AG04449 (cell line): Measurements from ENCODE around the gene EML4.
"Not testable (repeated sequence)": the region's sequence is repeated elsewhere in the genome, so short reads cannot be mapped to it uniquely, and the experiment has no call there.

ENCODE experiments used
- CTCF ChIA-PET: fragments of 350-600 bp; formaldehyde crosslinking; extraction: SDS; loops from one replicate; lab custom pipeline; 2021; ENCODE audit warnings: antibody characterized with exemption; lab: Yijun Ruan, JAX
- POLR2A ChIA-PET: fragments of 400-600, 350-600 bp; formaldehyde crosslinking; extraction: SDS; loops from one replicate; lab custom pipeline; 2020; ENCODE audit warnings: antibody characterized with exemption, inconsistent platforms; lab: Yijun Ruan, JAX
- DNase-seq: peaks from one replicate; pipeline ENCODE4 v3.0.0-alpha.2; 2010; ENCODE audit warnings: low read depth, low spot score
- H3K4me3 ChIP-seq: 2 replicates; pipeline ENCODE4 v1.5.1; 2011; ENCODE audit warnings: low read depth, mild to moderate bottlenecking, control low read depth, low read length
- TF ChIP-seq, protein P1 (sequence below): IDR thresholded peaks from one replicate; pipeline ENCODE4 v1.5.1; 2011; ENCODE audit warnings: mild to moderate bottlenecking, moderate library complexity, low read length, control low read depth, inconsistent platforms; ENCODE audit not compliant: insufficient read depth; ENCODE audit errors: missing control alignments

The EML4 gene

DNA sequence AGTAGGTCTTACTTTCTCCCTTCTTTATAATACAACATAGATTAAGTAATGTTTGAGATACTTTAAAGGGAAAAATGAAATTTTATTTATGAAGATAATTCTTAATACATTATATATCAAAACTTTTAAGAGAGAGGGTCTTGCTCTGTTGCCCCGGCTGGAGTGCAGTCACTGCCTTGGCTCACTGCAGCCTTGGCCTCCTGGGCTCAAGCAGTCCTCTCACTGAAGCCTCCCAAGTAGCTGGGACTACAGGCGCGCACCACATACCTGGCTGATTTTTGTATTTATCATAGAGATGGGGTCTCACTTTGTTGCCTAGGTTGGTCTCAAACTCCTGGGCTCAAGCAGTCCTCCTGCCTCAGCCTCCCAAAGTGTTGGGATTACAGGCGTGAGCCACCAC is 97.1 kb downstream of the EML4 start:
- no peak overlapping the region for H3K4me3 ChIP-seq
- ChIA-PET POLR2A (no interaction called here), CTCF (interaction anchor here (0.6 to 1.4 kb wide), 2 partner anchors 15 to 16 kb away, joined by 3 read pairs; no protein-coding TSS in a partner anchor)
- TF ChIP-seq, protein P1, sequence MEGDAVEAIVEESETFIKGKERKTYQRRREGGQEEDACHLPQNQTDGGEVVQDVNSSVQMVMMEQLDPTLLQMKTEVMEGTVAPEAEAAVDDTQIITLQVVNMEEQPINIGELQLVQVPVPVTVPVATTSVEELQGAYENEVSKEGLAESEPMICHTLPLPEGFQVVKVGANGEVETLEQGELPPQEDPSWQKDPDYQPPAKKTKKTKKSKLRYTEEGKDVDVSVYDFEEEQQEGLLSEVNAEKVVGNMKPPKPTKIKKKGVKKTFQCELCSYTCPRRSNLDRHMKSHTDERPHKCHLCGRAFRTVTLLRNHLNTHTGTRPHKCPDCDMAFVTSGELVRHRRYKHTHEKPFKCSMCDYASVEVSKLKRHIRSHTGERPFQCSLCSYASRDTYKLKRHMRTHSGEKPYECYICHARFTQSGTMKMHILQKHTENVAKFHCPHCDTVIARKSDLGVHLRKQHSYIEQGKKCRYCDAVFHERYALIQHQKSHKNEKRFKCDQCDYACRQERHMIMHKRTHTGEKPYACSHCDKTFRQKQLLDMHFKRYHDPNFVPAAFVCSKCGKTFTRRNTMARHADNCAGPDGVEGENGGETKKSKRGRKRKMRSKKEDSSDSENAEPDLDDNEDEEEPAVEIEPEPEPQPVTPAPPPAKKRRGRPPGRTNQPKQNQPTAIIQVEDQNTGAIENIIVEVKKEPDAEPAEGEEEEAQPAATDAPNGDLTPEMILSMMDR = no peak
- no peak for DNase-seq

DNA sequence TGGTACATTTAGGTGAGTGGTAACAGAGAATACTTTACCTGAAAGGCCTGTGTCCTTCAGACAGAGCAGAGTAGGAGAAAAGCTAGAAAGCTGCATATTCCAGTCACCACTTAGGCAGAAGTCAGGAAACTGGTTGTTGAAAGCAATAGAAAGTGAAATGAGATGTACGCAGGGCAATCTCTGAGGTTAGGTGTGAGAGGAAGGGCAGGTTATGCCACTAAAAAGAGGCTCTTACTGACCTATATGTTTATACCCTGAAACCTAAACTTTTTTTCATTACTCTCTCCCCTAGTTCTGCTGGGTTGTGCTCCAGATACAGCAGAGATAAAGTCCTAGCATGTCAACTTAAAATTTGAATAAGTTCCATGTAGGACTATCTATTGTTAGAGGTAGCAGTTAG is 98.4 kb downstream of the EML4 start:
- ChIA-PET CTCF (no interaction called here), POLR2A (no interaction called here)
- TF ChIP-seq, protein P1 = no peak
- DNase-seq = no peak
- H3K4me3 ChIP-seq = no peak overlapping the region

DNA sequence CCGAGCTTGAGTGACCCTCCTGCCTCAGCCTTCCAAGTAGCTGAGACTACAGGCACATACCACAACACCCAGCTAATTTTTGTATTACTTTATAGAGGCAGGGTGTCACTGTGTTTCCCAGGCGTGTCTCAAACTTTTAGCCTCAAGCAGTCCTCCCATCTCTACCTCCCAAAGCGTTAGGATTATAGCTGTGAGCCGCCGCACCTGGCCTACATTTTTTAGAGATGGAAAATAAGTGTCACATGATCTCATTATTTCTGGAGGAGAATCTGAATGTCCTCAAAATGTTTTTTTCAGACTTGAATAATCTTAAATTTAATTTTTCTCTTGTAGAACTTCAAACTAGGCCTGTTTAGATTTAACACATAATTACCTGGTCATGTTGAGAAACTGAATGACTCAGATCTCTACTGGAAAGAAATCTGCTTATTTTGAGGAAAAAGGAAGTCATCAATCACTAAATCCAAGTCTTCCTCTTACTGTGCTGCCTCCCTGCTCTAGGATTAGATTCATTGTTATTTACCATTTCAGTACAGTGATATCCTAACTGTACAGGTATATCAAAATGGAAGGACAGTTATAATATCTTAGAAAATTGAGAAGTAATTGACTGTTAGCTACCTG is 99.5 kb downstream of the EML4 start:
- H3K4me3 ChIP-seq = no peak overlapping the region
- POLR2A ChIA-PET = no interaction called here
- TF ChIP-seq, protein P1 = no peak
- DNase-seq = no peak
- CTCF ChIA-PET = no interaction called here

DNA sequence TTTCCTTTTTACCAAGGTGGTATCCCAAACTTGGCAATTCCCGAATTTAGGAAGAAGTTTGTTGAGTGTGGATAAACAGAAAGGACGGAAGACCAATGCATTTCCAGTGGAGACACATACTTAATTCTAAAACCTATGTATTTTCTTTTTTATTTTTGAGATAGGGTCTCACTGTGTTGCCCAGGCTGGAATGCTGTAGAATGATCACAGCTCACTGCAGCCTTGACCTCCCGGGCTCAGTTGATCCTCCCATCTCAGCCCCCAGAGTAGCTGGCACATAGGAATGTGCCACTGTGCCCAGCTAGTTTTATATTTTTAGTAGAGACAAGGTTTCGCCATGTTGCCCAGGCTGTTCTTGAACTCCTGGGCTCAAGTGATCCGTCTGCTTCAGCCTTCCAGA is 101.6 kb downstream of the EML4 start:
- no peak for DNase-seq
- TF ChIP-seq, protein P1 = no peak
- no peak overlapping the region for H3K4me3 ChIP-seq
- POLR2A ChIA-PET = no interaction called here
- CTCF ChIA-PET = no interaction called here

DNA sequence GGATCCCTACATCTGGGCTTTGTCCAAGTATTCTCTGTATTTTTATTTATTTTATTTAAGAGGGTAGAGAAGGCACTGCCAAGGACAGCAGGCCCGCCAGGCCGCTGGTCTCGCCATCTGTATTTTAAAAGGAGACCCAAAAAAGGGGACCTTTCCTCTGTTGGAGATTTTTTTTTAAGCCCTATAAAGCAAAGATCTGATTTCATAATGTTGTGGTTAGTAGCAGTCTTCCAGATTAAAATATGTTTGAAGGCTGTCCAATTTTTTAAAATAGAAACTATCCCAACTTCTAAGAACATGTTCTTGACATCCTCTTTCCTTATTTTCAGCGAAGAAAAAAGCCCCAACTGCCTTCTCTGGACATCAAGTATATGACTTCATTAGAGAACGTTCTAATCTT is 102.1 kb downstream of the EML4 start:
- H3K4me3 ChIP-seq, DNase-seq, POLR2A ChIA-PET, CTCF ChIA-PET: not testable (repeated sequence)

DNA sequence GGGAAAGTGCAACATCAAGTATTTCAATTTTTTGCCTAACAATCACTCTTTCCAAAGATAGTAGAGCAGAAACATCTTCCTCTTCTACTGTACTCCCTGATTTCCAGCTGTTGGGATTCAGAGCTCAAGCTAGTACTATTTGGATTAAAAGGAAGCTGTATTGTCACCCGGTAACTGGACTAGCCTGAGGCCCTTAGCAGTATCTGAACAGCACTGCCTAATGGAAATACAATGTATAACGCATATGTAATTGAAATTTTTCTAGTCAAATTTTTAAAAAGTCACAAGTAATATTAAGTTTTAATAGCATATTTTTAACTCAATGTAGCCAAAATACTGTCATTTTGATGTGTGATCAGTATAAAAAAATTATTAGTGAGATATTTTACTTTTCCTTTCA is 105.7 kb downstream of the EML4 start:
- no peak overlapping the region for H3K4me3 ChIP-seq
- TF ChIP-seq, protein P1 = no peak
- POLR2A ChIA-PET = no interaction called here
- CTCF ChIA-PET = interaction anchor here (1.3 kb wide), 1 partner anchor 178 kb away, joined by 7 read pairs; no protein-coding TSS in a partner anchor
- DNase-seq = no peak
